HG03520 (cell line): ENCODE results near the gene BRINP3.
"Not testable (repeated sequence)": the region's sequence is repeated elsewhere in the genome, so short reads cannot be mapped to it uniquely, and the experiment has no call there.

ENCODE experiments used
- ATAC-seq: cut with Tn5 transposase; IDR thresholded peaks from one replicate; pipeline ENCODE4 v1.9.1; 2021; ENCODE audit warnings: mild to moderate bottlenecking, moderate library complexity; ENCODE audit not compliant: unreplicated experiment

BRINP3 gene

DNA sequence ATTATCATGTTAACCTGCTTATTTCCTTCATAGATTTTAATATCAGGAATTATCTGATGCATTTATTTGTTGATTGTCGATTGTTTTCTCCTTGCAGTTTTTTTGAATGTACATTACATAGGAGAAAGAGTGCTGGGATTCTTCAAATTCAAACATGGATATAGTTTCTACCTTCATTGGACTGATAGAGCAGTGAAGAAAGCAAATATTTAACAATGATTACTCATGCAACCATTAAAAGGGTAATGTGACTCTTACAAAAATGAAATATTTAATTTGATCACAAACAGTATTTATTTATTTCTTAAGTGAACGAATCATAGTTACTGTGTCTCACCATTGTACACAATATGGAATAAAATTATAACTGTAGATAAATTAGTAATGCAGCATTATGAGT is 350.9 kb downstream of the BRINP3 start:
- ATAC-seq, result no peak

DNA sequence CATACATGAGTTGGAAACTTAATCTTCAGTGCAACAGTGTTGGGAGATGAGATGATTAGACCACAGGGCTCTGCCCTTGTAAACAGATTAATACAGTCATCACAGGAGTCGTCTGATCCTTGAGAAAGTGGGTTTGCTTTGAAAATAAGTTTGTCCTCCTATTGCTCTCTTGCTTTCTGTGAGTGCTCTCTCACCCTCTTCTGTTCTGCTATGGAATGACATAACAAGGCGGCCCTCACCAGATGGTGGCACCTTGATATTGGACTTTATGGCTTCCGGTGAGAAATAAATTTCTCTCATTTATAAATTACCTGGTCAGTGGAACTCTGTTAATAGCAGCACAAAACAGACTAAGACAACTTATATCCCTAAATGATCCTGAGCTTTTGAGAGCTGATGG is 353.6 kb downstream of the BRINP3 start:
- ATAC-seq, result no peak

DNA sequence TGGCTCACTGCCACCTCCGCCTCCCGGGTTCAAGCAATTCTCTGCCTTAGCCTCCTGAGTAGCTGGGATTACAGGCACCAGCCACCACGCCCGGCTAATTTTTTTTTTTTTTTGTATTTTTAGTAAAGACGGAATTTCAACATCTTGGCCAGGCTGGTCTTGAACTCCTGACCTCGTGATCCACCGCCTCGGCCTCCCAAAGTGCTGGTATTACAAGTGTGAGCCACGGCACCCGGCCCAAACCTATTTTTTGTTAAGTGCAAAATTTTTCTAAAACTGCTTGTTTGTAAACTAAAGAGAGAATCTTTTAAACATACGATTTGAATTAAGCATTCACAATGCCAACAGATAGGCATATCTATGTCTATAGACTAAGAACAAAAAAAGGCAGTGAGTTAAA is 357.1 kb downstream of the BRINP3 start:
- ATAC-seq, result not testable (repeated sequence)

DNA sequence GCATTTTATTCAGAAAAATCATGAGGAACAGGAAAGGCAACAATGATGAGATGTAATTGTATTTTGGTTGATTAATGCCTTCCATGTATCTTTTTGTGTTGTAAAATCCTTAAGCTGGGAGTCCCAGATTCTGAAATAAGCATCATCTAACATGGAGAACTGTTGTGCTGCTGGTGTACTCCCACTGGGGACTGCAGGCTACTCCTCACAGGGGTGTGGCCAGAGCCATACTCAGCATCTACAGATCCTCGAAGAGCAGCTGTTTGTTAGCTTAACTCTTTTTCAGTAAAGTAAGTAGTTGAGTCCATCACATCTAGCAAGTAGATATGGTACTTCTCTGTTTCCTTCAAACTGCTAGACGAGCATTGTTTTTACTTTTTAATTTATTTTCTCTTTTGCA is 358.0 kb downstream of the BRINP3 start:
- ATAC-seq, result no peak

DNA sequence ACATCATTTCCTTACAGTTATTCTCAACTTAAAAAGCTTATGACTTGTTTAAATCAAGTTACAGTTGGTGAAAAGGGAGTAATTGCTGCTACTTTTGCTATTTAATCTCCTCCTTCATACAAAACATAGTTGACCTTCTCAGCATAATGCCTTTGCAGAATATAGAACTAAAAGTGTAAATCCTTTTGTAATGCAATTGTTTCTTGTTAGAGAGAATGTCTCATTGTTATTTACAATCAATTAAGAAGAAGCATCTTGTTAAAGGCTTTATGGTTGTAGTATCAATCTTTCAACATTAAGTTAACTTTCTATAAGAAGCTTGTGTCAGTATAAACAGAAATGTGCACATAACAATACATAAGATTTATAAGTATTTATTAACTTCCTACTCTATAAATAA is 360.7 kb downstream of the BRINP3 start:
- no peak for ATAC-seq

DNA sequence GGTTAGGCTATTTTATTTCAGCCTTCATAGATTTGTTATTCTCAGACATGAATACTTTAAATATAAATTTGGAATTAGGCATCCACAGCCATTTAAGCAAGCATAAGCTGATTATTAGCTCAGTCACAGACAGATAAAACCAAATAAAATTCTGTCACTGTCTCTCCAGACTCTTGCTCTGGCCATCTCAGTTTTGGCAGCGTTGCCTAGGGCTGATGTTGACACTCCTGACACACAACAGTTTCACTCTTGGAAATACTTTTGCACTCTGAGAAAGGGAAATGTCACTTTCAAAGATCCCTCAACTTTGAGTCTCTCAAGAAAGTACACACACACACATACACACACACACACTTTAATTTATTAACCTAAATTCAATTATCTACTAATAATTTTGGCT is 372.7 kb downstream of the BRINP3 start:
- no peak for ATAC-seq

DNA sequence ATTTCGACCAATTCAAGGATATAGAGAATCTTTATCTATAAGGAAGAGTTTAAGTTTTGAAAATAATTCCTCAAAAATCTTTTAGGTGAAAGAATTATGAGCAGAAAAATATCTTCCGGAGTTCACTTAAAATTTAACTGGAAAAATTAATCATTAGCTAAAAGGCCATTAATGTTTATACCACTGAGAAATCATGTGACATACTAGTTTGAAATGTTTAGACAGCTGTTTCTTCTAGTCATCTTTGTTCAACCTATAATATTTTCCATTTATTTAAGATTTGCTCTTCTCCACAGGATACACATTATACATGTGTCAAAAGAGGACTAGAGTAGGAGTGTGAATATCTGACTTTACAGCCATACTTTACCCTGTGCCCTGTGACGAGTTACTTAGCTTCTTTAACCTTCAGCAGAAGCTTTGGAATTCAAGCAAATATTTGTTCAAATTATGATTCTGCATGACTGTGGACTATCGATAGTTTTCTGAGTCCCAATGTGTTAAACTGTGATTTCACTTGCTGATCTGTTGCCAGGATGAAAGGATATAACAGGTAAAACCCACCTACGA is 374.8 kb downstream of the BRINP3 start:
- ATAC-seq, result no peak

DNA sequence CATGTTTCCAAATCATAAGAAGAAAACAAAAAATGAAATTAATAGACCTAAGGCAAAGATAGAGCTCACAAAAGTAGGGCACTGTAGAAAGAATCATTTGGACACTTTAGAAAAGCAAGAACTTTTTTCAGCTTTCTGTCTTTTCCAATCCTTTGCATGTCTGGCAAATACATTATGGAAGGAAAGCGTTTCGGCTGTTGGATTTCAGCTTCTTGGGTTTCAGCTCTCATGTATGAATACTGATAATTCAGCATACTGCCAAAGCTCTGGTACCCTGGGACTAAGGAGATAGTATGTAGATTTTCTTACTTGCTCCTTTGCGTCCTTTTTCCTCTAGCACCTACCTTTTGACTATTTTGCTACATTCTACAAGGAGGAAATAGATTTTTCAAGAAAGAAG is 375.9 kb downstream of the BRINP3 start:
- ATAC-seq, result no peak

DNA sequence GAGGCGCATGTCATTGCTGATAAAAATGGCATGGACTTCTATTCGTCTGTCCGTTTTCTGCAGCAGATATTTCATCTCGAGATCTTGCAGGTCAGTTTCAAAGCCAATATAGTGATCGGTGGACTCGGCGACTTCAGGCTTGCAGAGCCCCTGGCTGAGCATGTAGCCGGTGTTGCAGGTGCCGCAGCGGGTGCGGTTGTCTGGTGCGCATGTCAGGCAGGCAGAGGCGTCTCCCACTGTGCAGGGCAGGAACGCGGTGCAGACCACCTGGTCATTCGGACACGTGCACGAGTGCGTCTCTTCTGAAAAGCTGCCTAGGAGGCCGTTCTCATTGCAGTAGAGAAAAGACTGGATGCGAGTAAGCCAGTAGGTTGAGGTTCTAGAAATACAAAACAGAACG is 378.9 kb downstream of the BRINP3 start:
- no peak for ATAC-seq

DNA sequence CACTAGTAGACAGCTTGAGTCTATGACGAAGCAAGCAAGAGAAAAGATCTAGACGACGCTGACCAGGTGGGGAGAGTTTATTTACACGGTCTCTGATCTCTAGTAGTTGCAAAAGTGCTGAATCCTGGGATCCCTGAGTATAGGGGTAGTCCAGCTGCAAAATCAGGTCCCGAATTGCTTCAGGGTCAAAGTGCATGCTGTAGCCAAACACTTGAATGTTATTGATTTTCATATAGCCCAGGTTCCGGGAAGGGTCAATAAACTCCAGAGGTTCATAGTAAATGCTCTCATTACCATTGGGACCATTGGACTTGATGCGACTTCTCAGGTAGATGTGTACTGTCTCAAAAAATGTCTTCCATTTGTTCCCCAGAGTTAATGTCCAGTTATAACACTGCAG is 379.6 kb downstream of the BRINP3 start:
- no peak for ATAC-seq

DNA sequence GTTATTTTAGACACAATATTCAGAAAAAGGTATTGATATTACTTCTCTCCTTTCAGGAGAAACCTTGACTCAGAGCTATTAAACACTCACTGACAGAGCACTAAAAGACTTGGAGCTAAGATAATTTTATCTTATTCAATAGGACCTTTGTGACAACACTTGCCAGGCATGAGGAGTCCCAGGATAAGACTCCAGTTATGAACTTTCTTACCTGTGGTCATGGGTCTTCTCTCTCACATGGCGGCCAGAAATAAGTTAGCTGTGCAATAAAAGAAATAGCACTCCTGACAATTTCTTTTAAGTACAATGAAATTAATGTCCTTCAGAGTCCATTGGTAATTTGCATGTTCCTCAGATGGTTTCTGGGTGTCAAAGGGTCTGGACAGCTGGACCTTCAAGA is 382.1 kb downstream of the BRINP3 start:
- ATAC-seq, result no peak

DNA sequence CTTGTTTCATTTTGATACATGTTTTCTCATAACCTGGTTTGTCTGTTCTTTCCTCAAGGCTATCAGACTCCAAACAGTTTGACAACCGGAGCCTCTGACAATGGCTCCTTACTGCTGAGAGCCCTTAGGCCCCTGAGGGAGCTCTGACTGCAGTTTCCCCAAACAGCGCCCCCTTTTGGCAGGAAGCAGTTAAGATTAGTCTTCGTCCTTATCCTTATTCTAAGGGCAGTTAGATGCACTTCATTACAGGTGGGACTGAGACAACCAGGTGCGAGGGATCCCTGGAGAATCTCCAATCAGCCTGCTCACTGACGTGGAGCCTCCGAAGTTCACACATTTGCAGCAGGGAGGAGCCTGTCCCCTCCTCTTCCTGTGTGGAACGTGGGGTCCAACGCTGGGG is 393.1 kb downstream of the BRINP3 start:
- ATAC-seq, result no peak

DNA sequence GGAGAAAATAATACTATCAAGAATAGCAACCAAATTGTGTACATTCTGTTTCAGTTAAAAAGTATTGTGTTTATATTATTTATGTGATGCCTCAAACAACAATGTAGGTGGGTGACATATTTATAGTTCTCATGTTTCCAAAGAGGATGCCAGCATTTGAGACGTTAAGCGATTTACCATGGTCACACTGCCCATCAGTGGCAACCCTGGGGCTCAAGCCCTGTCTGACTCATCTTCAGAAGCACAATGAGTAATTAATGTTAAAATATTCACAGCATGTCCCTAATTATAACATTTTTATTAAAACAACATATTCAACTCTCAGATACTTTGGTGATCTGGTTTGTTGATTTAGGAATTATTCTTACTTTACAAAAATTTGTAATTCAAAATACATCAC is 409.4 kb downstream of the BRINP3 start:
- ATAC-seq, result no peak

DNA sequence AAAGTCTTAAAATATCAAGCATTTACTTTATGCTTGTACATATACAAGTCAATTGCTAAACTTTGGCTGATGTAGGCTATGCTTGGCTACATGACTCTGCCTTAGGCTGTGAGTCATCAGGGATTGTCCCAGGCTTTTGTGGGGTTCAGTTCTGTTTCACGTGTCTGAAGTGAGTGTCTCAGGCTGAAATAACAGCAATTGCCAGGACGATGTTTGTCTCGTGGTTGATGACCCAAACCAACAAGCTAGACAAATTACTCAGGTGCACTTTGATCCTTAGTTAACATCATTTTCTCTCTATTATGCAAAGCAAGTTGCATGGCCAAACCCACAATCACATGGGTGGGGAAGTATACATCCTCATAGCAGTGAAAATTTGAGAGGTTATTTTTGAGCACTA is 410.1 kb downstream of the BRINP3 start:
- no peak for ATAC-seq

DNA sequence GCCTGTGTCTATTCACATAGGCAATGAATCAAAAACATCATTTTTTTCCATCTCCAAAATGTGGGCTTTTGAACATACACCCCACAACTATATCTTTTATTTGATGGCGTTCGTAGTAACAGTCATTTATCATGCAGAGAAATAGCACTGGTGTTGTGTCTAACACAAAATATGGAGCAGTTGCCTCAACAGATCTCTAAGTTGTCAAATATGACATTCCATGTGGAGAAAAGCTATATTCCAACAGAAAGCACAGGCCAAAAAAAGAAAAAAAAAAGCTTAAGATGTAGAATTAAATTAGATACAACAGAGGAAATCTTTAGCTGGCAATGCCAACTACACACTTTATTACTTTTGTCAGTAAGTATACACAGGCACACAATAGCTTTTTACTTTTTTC is 411.7 kb downstream of the BRINP3 start:
- ATAC-seq, result no peak

DNA sequence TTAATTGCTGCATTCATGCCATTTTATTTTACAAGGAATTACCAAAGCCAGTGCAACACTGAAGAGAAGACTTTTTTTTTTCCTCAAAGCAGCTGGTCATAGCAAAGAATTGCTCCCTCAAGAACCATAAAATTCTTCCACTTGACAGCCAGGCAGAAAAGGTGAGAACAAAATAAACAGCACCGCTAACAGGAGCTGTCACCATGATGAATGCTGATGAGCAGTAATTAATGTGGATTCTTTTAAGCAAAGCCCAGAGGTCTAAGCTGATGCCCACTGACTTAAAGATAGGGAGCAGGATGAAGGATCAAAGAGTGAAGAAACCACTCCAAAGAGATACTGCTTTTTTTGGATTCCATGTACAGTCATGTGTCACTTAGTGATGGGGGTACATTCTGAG is 428.4 kb downstream of the BRINP3 start:
- no peak for ATAC-seq
